GM12873 (cell line): ENCODE results near the gene DZIP1L.

Experiments
- CTCF ChIP-seq: IDR thresholded peaks from 2 replicates; pipeline ENCODE4 v1.5.1; 2012; ENCODE audit warnings: low read depth, mild to moderate bottlenecking, moderate library complexity, low read length, control low read depth; ENCODE audit not compliant: insufficient read depth; ENCODE audit errors: missing control alignments

DZIP1L gene

GRCh38 chr3:138124706-138125355 lies 9.4 kb upstream of the DZIP1L start:
- TF ChIP-seq CTCF, result no peak

- no peak for TF ChIP-seq CTCF
Measured at GRCh38 chr3:138124188-138124587, 8.8 kb upstream of the DZIP1L start.

- no peak for TF ChIP-seq CTCF
Measured at GRCh38 chr3:138119423-138119766, 4.0 kb upstream of the DZIP1L start.

GRCh38 chr3:138118612-138119422 lies 3.4 kb upstream of the DZIP1L start:
- TF ChIP-seq CTCF, result peak; percentile 91

GRCh38 chr3:138114431-138114918 lies 933 bp downstream of the DZIP1L start:
- no peak for TF ChIP-seq CTCF

GRCh38 chr3:138113326-138113725 lies 2.1 kb downstream of the DZIP1L start:
- no peak for TF ChIP-seq CTCF

- TF ChIP-seq CTCF, result no peak
Measured at GRCh38 chr3:138112362-138112761, 3.0 kb downstream of the DZIP1L start.
